CD1c-positive myeloid dendritic cell (primary cell): ENCODE data around the gene RAB20.
"Not testable (repeated sequence)": the region's sequence is repeated elsewhere in the genome, so short reads cannot be mapped to it uniquely, and the experiment has no call there.

Experiments used
- DNase-seq: peaks from one replicate; pipeline ENCODE4 v3.0.0-alpha.2; 2016; ENCODE audit errors: extremely low spot score

RAB20 gene

DNA sequence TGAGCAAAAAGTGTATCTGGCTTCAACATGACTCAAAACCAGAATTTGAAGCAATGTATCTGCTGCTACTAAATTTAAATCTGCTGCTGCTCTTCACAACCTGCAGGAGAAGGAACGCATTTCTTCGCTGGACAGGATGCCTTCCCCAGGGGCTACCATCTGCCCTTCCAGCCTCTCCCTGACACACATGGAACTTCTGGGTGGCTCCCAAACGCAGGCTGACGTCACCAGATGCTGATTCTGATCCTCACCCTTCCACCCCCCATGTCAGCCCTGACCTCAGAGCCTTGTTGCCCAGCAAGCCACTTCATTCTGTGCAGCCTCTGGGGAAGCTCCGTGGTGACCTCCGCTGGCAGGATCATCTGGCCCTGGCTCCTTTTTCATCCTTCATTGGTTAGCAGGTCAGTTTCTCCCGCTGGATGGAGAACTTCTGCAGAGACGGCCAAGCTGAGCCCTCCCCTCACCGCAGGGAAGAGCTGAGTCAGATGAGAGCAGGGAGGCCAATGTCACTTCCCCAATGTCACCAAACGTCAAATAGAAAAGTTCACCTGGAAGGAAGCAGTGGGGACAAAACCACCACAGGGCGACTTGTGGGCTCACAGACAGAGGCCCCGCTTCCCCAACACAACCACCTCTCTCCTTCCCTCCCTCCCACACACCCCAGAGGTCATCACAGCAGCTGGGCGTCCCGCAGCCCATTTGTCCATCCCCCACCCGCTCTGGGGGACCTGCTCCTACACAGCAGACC is 14.0 kb upstream of the RAB20 start:
- DNase-seq: peak; percentile 66

DNA sequence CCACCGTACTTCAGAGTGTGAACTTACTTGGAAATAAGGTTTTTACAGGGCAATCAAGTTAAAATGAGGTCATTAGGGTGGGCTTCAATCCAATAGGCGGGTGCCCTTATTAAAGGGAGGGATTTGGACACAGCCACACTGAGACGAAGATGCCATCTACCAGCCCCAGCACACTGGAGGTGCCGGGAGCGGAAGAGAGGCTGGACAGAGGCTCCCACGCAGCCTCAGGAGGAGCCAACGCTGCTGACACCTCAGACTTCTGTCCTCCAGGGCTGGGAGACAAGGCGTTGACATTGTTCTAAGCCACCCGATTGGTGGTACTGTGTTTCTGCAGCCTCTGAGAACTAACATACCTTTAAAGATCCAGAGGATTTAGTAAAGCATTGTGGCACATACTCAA is 12.6 kb upstream of the RAB20 start:
- no peak for DNase-seq

DNA sequence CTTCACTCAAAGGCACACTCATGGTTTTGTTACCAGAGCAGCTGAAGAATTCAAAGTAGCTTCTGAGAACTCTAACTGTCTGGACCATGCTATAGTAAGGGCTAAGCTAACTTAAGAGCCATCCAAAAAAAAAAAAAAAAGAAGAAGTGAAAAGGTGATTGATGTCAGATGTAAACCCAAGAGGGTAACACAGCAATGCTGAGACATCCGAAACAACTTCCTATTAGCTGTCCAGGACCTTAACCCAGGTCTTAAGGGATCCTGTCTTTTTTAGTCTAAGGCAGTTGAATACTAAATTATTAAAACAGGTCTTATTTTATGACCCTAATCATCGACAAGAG is 11.2 kb upstream of the RAB20 start:
- no peak for DNase-seq

DNA sequence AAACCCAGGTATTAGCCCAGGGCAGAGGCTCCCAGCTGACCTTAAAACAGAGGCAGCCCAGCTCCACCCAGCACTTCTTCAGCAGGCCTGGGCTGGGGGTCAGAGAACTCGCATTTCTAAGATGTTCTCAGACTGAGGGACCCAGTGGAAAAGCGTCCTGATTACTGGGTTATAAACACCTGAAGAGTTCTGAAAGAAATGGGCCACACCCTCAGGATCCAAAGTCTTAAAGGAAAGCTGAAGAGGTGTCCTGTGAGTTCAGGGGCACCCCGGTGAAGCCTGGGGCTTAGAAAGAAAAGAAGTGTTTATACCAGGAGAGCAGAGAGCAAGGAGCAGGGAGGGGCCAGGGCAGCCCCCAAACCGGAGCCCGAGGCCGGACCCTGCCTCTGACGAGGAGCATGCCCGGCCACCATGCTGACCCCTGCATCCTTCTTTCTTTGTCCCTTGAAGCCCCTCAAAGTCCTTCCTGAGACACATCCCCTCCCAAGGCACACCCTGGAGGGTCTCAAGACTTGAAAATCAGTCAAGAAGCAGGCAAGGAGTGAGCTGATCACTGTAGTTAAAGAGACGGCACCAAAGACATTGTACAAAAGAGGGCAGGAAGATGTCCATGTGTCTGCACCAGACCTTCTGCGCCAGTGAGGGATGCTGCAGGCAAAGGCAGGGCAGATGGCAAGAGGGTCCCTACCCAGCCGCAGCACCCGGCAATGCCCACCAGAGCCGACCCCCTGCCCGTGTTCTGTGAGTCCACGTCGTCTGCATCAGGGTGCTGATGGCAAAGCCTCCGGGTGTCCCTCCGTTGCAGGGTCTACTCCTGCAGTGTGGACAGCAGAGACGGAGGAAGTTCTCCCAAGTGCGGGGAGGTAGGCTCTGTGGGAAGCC is 10.6 kb upstream of the RAB20 start:
- no peak for DNase-seq

DNA sequence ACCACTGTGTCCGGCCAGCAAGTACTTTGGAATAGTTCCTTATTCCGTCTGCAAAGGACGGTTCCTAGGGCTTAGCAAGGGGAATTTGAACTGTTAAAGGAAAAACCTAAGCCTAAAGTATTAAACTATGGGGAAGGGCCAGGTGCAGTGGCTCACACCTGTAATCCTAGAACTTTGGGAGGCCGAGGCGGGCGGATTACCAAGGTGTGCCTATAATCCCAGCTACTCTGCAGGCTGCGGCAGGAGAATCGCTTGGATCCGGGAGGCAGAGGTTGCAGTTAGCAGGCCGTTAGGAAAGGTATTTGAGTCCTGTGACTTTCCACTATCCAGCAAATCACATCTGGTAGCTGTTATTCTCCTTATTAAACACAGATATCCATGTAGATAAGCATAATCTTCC is 9.4 kb upstream of the RAB20 start:
- DNase-seq: no peak

DNA sequence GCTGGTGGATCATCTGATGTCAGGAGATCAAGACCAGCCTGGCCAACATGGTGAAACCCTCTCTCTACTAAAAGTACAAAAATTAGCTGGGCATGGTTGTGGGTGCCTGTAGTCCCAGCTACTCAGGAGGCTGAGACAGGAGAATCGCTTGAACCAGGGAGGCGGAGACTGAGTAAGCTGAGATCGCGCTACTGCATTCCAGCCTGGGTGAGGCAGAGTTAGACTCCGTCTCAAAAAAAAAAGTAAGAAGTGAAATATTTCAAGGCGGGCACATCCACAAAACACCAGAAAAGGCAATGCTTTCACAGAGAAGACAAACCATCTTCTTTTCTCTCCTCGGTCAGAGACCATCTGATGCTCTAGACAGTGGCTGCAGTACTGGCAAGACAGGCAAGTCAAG is 8.4 kb upstream of the RAB20 start:
- DNase-seq: not testable (repeated sequence)

DNA sequence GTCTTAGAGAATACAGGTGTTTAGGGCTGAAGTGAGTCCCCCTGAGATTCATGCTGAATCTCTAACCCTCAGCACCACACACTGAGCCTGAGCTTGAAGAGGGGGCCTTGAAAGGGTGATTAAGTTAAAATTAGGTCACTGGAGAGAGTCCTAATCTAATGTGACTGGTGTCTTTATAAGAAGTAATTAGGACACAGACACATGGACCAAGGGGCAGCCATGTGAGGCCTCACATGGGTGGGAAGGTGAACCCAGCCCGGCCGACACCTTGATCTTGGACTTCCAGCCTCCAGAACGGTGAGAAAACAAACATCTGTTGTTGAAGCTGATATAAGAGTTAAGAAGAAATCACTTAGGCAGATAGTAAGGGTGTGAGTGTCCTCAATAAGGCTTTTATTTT is 7.1 kb upstream of the RAB20 start:
- DNase-seq: no peak

DNA sequence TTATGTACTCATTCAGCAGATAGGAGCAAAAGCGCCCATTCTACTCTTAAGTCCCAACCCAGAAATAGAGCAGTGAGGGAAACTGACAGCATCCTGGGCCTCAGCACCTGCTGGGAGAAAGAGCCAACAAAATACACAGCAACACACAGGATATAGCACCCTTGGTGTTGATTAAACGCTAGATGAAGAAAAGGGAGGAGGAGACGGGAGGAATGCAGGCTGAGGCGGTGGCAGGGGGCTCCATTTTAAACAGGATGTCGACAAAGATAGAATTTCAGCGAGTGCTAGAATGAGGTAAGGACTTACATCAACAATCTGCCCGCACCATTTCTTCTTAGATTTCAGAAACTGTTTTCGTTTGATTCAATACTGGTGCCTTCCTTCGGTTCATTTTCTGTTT is 4.6 kb upstream of the RAB20 start:
- no peak for DNase-seq

DNA sequence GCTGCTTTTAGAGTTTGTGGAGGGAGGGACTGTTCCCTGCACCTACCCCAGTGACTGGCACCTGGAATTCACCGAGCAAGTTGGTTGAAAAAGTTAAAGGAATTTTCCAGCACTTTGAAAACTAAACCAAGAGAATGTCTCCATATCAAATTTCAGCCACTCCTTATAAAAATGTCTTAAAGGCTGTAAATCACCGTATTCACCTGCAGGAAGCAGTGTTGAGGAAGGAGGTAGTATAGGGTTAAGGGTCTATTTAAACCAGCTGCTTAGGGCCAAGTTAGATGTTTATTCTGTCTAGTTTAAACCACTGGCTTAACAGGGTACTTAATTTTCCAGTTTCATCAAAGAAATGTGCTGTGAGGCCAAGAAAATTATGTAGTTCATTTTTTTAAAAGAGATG is 3.8 kb upstream of the RAB20 start:
- DNase-seq: no peak

DNA sequence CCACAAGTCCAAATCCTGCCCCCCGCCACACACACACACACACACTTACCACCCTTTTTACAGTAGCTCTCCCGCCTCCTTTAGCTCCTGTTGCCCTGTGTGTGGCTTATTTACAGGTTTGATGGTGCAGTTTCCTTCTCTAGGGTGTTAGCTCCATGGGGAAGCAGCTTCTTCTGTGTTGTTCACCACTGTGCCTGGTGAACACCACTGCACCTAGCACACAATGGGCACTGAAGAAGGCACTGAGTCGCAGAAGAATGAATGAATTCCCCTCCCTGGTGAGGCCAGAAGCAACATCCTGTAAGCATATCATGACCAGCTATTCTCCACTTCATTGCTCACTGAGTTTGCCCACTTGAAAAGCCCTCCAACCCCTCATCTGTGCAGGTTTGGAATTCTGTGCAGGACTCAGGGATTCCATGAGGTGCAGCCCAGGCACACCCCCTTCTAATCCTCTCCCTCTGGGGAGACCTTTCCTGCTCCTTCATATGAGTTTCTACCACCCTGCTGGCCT is 3.0 kb upstream of the RAB20 start:
- DNase-seq: no peak

DNA sequence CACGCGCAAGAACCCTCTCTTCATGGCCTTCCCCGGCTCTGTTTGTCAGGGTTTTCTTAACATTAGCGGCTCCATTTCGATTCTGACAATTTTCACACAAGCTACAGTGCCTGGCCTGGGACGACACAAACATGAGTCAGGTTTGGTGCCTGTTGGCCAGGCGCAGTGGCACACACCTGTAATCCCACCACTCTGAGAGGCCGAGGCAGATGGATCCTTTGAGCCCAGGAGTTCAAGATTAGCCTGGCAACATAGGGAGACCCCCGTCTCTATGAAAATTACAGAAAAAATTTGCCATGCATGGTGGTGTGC is 1.9 kb upstream of the RAB20 start:
- no peak for DNase-seq

DNA sequence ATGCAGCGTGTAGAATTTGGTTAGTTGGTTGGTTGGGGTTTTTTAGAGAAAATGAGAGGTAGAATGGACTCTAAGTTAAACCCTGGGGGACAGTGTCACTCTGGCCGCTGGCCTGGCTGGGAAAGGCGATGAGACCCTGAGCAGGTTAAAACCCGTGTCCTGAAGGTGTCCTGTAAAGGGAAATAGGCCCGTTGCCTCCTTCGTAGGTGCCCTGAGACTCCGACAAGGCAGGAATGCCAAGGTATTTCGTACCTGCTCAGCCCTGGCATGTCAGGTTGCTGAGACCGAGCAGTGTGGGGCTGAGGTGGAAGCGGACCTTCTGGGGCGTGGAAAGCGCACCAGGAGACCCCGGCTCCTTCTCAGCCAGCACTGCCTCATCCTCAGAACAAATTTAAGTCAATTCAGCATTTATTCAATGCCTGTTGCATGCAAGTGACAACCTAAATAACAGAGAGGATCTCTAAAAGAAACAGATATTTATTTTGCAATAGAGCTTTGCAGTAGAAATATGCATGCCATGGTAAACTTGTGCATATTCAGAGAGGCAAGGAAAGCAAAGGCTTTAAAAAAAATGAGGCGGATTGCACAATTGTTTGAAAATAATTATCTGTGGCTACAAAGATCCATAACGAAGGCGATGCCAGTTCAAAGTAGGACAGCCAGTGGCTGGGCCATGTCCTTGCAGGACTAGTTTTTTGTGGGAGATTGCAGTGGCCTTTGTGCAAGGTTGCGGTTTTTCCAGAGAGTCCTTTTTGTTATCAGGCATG is 1.4 kb upstream of the RAB20 start:
- no peak for DNase-seq

DNA sequence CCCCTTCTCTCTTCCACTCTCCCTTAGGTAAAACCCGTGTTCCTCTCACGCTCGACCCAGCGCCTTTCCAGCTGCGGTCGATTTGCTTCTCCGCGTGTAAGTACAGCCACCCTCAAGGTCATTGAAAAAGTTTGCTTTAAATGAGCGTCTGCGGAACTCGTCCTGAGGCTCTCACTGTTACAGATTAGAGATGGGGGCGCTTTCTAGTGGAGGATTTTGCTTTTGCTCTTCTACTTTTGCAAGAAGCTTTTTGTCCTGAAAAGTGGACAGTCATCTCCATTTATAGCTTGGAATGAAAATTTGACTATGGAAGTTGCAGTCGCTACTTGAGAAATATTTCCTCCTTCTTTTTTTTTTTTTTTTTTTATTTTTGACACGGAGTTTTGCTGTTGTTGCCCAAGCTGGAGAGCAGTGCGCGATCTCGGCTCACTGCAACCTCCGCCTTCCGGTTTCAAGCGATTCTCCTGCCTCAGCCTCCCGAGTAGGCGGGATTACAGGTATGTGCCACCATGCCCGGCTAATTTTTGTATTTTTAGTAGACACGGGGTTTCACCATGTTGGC is 595 bp upstream of the RAB20 start:
- DNase-seq: no peak

DNA sequence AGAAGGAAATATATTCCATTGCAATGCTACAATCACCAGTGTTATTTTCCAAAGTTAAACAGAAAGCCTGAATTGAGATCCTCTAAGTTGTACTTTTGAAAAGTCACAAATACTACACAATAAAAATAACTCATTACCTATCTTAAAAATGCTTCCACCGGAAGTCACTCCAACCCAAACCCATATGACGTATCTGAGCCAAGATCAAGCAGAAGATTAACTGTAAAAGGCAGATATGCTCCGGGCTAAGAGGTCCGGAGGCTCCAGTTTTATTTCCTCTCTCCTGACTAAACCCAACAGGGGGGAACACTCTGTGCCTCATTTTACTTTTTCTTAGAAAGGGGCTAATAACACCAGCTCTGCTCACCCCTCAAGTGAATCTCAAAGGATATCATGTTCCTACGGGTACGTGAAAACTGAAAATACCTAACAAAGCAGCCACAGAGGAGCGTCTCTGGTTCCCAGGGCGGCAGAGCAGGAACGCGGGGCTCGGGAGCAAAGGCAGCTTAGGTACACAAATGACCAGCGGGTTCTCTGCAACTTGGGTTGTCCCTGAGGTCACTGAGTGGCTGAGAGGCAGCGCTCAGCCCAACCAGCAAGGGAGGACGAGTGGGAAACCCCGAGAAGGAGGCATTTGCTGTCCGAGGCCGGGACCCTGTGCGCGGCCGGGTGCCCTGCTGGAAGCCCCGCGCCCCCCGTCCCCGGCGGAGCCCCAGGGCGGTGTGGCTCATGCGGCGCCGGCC is 750 bp downstream of the RAB20 start:
- DNase-seq: peak; percentile 45

DNA sequence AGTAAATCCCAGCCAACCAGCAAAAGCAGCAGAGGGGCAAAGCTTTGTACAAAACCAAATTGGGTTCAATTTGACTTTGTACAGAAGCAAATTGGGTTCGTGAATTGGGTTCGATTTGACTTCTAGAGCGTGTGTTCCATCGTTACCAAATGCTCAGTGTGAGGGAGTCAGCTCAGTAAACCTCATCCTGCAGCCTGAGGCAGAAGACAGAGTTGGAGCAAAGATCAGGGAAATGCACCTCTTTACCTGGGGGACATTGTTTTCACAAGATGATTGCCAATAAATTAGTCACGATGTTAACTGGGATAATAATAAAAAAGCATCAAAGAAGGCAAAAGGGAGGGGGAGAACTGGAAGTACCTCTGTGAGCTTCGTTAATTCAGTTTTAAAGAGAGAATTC is 1.5 kb downstream of the RAB20 start:
- no peak for DNase-seq

DNA sequence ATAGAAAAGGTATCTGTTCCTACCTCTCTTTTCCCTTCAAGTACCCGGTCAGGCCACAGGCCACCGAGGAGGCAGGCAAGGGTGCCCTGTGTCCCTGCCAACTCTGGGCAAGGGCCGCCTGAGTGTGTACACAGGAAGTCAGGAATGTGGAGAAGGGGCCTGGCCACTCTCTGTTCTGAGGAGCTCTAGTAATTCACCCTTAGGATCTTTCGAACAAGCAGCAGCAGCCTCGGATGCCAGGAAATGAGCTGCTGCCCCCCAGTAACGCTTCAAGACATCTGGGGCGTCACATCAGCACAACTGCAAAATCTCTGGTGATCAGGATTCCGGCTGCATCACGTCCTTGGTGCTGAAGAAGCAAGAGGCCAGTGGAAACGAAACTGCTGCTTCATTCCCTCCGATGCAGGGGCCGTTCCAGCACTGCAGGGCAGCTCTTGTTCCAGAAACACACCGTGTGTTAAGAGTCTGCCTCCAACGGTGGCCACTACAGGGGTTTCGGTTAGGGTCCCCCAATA is 2.0 kb downstream of the RAB20 start:
- peak; percentile 20 for DNase-seq

DNA sequence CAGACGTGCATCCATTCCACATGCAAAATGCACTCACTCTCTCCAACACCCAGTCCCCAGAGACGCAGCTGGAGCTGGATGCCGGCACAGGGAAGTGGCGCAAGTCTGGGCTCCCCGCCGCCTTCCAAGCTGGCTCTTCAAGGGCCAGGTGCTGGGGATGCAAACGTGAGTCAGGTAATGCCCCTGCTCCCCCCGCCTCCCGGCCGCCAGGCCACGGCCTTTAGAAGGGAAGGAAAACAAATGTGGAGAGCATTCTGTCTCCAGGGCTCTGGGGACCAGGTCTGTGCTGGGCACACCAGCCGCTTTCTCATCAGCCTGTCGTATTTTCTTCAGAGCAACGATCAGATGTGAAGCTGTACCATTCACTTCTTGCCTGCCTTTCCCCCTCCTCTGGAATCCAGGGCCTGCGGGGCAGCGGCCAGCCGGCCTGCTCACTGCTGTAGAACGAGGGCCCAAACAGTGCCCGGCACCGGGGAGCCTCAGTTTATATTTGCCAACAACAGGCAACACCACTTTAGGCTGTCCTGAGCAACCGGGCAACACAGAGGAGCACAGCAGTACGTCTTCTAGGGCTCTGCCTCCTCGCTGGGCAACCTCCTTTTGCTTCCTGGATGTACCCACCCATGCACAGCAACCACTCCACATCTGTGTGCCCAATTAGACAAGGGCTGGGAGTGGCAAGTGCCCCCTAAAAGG is 3.8 kb downstream of the RAB20 start:
- DNase-seq: no peak

DNA sequence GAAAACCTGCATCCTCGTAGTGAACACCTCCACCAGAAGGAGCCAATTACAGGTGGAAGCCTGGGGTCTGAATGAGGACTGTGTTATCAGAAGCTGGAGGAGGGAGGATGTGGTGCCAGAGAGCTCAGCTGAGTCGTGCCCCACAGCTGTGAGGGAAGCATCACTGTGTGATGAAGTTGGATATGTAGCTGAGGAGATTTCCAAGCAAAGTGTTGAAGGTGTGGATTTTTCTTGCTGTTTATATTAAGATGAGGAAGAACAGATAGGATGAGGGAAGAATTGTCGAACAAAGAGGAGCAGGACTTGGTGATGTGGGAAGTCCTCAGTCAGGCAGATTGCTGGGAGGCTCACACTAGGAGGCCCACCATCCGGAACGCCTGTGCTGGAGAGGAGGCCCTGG is 4.4 kb downstream of the RAB20 start:
- DNase-seq: no peak

DNA sequence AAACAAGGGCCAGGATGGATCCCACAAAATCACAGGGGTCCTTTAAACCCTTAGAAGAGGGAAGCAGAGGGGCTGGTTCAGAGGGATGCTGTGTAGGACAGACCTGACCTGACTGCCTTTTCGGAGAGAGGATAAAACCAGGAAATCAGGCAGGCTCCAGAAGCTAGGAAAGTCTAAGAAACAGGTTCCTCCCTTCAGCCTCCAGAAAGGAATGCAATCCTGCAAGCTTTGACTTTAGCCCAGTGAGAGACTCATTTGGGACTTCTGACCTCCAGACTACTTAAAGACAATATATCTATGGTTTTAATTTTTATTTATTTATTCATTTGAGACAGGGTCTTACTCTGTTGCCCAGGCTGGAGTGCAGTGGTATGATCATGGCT is 5.3 kb downstream of the RAB20 start:
- no peak for DNase-seq

DNA sequence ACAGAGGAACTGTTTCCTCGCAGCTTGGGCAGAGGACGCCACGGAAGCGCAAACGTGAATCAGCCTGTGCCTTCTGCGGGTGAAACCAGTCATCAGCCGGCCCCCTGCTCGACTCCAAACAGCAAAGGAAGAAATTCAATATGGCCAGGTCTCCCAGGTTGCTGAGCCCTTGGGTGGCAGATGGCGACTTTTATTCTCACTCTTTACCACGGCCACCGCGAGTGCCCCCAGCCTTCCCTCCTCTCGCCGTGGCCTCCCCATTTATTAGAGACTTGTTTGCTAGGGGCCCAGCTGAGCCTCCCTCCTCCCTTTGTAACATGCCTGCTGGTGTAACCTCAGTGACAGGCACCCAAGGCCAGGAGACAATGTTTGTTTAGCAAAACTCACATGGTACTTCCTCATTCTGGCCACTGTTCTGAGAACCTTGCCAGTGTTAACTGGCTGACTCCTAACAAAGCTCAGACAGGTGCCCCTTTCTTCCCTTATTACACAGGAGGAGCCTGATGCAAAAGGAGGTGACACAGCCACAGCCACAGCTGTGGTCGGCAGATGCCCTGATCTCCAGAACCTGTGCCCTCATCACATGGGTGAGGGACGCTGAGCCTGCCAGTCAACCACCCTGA is 5.8 kb downstream of the RAB20 start:
- peak; percentile 48 for DNase-seq
